Kidney epithelial cell (primary cell): ENCODE measurements around the gene MAP4K4. TPM values are rescaled to one million over a fixed set of nuclear protein-coding genes. Genes with fewer than 3 reads are reported as not detected.

ENCODE experiments used
- DNase-seq: peaks from one replicate; pipeline ENCODE4 v3.0.0-alpha.2; 2010; ENCODE audit warnings: low read depth
- H3K27me3 ChIP-seq: 2 replicates; pipeline ENCODE4 v1.6.0; 2011; ENCODE audit warnings: low read length; ENCODE audit not compliant: control insufficient read depth, insufficient read depth
- H3K36me3 ChIP-seq: 2 replicates; pipeline ENCODE4 v1.5.1; 2011; ENCODE audit warnings: low read length; ENCODE audit not compliant: control insufficient read depth, insufficient read depth
- H3K4me3 ChIP-seq: 2 replicates; pipeline ENCODE4 v1.5.1; 2011; ENCODE audit warnings: low read depth, mild to moderate bottlenecking, control low read depth, low read length
- CTCF ChIP-seq: IDR thresholded peaks from 2 replicates; pipeline ENCODE4 v1.5.1; 2011; ENCODE audit warnings: mild to moderate bottlenecking, moderate library complexity, low read length, control low read depth, inconsistent platforms; ENCODE audit not compliant: insufficient read depth, poor library complexity, severe bottlenecking
- total RNA-seq: library from RNA; depleted of rRNA; stranded (reverse); fragments of >200 nt; gene quantifications from 2 replicates; pipeline ENCODE4 v1.2.3, GENCODE V29; 2015

Gene MAP4K4
- total RNA-seq, 1 donor from 2014 or later: 134 TPM

- no peak overlapping the region for H3K4me3 ChIP-seq
- DNase-seq: no peak
- no peak for TF ChIP-seq CTCF
These were observed 107.9 kb downstream of the MAP4K4 start for GRCh38 chr2:101805152-101806088.

GRCh38 chr2:101806123-101806522 is 108.6 kb downstream of the MAP4K4 start:
- Histone ChIP-seq H3K27me3 (no peaks in the 10 kb centered on the region), H3K4me3 (no peak overlapping the region), H3K36me3 (no peaks in the 10 kb centered on the region)
- peak; percentile 60 for DNase-seq
- no peak for TF ChIP-seq CTCF

More at GRCh38 chr2:101805152-101806088, 107.9 kb downstream of the MAP4K4 start:
- H3K27me3 ChIP-seq: no peaks in the 10 kb centered on the region
- H3K36me3 ChIP-seq: no peaks in the 10 kb centered on the region

- DNase-seq: no peak
- no peaks in the 10 kb centered on the region for H3K36me3 ChIP-seq
- no peak for TF ChIP-seq CTCF
- H3K4me3 ChIP-seq: no peak overlapping the region
- H3K27me3 ChIP-seq: no peaks in the 10 kb centered on the region
These were observed 109.2 kb downstream of the MAP4K4 start for GRCh38 chr2:101806701-101807100.

GRCh38 chr2:101807242-101807641 is 109.7 kb downstream of the MAP4K4 start:
- no peak overlapping the region for H3K4me3 ChIP-seq
- no peak for DNase-seq
- no peaks in the 10 kb centered on the region for H3K27me3 ChIP-seq
- no peak for TF ChIP-seq CTCF
- H3K36me3 ChIP-seq: no peaks in the 10 kb centered on the region

GRCh38 chr2:101808006-101808562 is 110.6 kb downstream of the MAP4K4 start:
- Histone ChIP-seq H3K27me3 (no peaks in the 10 kb centered on the region), H3K36me3 (no peaks in the 10 kb centered on the region), H3K4me3 (no peak overlapping the region)
- no peak for DNase-seq
- no peak for TF ChIP-seq CTCF
